Fibroblast of skin of scalp (primary cell): Measurements from ENCODE around the gene CXCR5.

Source experiments
- DNase-seq: peaks from one replicate; pipeline ENCODE4 v3.0.0-alpha.2; 2013

The CXCR5 gene

DNA sequence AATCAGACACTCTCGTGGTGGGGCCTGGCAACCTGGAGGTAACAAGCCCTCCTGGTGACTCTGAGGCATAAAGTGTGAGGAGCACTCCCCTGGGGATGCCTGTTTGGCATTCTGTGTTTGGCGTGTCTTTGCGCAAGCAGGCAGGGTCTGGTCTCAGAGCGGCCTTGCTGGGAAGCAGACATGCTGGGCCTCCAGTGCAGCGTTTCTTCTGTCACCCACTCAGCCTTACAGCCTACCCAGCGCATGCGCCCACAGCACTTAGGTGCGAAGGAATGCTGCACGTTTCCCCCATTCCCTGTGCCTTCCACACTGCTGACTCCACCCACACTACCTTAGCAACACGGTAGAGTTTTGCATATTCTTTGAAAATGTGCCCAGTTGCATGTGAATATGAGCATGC lies 7.4 kb upstream of the CXCR5 start:
- DNase-seq, result no peak

DNA sequence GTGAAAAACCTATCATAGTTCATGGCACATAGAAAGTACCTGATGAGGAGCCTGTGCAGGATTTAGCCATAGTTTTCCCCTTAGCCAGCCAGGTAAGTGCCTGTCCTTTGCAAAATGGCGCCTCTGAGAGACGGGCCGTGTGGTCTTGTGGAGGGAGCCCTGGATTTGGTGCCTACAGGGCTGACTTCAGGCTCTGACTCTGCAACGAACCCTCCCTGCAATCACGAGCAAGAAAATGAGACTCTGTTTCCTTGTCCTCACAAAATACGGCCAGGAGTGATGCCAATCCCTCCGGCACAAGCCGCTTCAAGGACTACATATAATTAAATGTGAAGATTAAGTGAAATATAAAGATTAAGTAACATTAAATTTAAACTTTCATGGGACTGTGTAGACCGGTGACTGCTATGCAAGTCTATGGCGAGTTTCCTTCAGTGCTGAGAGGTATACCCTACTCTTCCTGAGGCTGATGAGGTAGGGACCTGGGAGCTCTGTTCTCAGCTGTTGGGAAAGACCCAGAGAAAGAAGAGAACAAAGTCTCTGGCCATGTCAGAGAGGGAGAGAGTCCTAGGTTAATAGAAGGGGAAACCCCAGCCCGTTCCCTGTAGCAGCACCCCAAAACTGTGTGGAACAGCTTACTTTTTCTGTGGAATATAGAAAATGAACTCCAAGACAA lies 6.1 kb upstream of the CXCR5 start:
- DNase-seq, result no peak

DNA sequence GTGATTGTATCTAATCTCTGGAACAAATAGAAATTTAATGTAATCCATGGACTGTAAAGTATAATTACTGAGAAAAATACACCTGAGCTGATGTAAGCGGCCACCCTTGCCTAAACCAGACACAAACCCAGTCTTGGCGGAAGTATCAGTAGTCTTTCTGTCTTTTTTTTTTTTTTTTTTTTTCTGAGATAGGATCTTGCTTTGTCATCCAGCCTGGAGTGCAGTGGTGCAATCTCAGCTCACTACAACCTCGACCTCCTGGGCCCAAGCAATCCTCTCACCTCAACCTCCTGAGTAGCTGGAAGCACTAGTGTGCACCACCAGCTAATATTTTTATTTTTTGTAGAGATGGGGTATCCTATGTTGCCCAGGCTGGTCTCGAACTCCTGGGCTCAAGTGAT lies 5.5 kb upstream of the CXCR5 start:
- DNase-seq, result no peak

DNA sequence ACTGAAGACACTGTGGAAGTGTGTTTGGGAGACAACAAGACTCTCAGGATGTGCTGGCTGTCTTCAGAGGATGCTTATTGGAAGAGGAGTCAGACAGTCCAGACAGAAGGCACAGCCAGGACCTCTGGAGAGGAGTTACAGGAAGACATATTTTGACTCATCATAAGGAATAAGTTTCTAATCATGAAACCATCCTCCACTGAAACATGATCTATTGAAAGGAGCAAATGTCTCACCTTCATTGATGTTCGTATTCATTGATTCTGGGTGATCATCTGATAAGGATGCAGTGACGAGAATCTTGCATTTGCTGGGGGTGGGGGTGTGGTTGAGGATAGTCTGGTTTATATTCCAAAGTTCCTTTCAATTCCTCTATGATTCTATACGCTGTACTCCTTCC lies 2.5 kb upstream of the CXCR5 start:
- DNase-seq, result peak; percentile 30

DNA sequence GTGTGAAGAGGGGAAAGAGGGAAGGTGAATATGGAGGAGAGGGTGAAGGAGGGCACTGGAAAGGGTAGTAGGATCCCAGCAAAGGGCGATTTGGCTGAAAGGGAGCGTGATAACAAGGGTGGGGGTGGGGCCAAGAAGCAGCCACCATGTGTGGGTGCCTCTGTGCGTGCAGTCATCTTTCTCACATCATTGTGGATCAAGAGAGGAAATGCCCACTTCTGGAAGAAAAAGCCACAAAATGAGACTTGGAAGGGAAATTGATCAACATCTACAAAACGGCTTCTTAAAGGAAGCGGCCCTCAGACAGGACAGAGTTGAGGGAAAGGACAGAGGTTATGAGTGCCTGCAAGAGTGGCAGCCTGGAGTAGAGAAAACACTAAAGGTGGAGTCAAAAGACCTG lies 1.2 kb upstream of the CXCR5 start:
- no peak for DNase-seq

DNA sequence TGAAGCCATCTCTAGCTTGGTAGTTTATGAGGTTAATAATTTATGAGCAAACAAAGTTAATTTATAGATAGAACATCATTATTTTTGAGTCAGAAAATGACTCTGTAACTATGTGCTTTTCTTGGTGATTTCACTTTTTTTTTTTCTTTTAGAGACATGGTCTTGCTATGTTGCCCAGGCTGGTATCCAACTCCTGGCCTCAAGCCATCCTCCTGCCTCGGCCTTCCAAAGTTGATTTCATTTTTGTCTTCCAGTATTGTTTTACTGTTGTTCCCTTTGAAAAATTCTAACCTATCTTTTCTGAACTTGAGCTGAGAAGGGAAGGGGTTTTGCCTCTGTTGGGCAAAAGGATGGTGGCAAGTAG lies 706 bp upstream of the CXCR5 start:
- no peak for DNase-seq

DNA sequence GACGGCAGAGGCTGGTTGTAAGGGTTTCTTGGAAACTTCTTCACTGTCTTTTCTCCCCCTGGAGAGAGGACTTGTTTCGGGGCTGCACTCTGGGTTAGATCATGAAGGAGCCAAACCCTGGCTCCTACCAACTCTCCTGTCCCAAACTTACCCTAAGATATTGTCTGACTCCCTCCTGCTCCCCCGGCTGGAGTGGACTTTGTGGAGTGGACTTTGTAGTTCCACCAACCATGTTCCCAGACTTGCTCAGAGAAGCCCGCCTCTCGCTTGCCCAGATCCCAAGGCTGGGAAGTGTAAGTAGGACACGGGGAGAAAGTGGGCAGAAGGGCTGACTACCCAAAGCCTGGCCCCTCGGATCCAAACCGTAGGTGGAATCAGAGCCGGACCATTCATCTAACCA lies 1.2 kb downstream of the CXCR5 start:
- DNase-seq, result no peak

DNA sequence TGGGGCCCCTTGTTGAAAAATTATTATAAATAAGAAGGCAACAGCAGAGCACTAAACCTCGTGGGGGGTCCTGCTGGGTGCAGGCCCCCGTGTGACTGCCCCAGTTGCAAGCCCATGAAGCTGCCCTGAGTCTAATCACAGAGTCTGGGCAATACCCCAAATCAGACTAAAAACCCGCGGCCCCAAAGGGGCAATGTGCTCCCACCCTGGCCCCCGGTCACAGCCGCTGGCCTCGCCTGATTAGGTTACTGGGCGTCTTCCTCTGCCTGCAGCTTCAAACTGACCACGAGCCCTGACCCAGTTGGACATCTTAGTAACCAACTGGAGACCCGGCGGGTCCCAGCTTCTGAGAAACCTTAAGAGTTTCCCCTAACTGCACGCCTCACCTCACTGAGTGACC lies 1.6 kb downstream of the CXCR5 start:
- no peak for DNase-seq

DNA sequence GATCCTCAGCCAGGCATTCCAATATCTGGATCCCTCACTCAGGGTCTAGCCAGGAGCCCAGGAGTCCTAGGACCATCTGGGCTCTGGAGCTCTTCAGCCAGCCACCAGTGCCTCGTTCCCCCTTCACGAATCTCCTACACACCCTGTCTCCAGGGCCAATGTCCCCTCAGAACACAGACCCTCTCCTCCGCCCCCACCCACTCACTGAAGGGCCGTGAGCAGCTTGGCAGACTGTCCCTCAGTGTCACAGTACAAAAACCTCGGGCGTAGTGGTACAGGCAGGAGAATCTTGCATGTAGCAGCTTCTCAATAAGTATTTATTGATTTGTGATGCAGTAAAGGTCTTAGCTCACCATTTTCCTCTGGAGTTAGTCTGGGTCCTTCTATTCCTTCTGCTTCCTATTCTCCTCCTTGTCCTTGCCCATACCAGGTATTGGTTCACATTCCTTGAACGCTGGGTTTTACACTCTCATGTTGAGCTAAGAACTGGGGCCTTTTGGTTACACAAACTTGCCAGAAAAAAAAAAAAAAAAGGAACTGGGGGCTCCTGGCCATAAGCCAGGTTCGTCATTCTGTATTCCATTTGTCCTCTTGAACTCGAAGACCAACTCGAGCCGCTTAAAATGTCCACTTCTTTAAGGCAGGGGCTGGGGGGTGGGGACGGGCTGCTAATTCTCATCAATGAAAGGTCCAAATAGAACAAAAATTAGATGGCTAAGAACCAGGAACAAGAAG lies 2.3 kb downstream of the CXCR5 start:
- DNase-seq, result no peak

DNA sequence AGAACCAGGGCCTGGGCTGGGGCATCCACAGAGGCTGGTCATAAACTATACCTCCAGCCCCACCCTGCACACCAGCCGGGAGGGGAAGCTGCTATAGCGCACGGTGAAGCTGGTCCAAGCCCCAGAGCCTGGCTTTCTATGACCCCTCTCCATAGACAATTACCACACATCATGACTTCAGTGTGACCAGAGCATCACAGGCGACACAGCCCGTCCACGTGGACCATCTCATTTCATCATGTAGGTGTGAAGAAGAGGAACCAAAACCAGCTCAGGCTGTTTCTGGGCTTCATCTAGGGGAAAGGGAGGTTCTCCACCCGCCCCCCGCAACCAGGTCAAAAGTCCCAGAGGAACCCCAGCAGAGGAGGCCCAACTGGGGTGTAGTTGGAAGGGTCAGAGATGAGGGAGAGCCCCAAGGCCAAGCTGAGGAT lies 3.0 kb downstream of the CXCR5 start:
- no peak for DNase-seq

DNA sequence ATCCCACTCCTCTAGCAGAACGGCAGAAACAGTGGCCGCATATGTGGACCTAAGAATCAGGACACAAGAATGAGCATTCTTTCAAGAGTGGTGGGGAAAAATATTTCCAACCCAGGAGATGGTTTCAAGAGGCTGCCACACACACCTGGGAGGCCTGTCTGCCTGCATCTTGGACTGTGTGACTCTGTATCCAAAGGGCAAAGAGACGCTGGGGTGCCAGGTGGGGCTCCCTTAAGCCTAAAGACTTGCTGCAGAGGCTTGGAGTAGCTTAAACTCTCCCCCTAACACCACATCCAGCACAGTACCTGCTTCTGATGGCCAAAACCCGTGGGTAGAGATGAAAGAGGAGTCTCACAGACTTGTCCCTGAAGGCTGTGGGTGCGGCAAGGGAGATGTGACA lies 3.5 kb downstream of the CXCR5 start:
- DNase-seq, result no peak

DNA sequence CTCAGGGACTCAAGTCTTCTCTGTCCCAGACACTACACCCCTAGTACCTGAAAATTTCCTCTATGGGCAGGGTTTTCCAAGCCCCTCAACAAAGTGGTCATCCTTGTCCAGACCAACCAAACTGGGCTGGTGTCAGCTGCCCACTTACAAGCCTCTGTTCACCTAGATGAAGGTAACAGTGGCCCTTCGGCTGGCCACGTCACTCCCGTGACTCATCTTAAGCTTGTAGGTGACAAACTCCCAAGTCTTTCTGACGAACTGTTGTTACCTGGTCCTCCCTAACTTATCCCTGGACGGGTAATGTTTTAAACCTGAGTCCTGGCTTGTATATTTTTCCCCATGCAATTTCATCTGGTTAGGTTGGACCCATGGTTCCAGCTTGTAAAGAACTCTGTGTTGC lies 4.7 kb downstream of the CXCR5 start:
- no peak for DNase-seq

DNA sequence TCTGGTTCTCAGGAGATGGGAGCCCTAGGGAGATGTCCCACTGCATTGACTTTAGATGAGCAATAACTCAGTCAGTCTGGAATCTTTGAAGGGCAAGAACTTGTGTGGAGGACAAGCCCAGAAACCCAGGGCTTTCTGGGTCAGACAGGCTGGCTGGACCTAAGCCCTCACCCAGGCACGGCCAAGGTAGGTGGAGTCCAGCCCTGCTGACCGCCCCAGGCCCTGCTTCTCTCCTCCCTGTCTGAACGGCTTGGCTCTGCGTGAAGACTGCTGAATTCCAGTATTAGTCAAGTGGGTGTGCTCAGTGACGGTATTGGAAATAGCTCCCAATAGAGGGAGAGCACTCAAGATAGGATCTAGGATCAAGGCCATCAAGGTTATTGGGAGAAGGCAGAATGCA lies 6.1 kb downstream of the CXCR5 start:
- peak; percentile 77 for DNase-seq

DNA sequence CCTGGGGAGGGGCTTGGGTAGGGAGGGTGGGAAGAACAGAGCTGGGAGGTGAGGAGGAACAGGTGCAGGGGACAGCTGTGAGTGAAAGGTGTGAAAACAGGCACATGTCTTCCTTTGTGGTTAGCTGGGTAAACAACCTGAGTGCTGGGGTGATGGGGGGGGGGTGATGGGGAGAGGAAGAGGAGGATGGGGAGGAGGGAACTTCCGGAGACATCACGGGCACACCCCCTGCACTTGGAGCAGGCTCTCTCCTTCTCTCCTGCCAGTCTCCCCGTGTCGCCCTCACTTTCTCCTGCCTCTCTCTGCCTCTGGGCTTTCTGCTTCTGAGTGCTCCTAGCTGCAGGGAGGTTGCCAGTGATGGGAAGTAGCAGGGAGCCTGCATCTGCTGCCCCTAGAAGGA lies 8.8 kb downstream of the CXCR5 start:
- no peak for DNase-seq

DNA sequence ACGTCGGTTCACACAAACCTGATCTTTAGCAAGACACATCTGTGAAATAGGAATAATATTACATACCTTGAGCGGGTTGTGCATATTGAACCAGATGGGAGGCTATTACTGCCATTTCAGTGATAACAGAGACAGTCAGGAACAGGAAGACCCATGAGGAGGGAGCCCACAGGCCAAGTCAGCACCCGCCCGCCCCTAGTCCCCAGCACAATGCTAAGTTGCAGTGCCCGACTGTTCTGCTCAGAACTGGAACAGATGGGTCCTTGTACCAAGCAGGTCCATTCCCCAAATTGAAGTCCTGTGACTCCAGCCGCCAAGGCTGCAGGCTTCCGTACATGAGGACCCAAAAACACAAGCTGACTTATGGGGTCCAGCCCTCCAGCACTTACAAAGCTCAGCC lies 9.3 kb downstream of the CXCR5 start:
- no peak for DNase-seq

DNA sequence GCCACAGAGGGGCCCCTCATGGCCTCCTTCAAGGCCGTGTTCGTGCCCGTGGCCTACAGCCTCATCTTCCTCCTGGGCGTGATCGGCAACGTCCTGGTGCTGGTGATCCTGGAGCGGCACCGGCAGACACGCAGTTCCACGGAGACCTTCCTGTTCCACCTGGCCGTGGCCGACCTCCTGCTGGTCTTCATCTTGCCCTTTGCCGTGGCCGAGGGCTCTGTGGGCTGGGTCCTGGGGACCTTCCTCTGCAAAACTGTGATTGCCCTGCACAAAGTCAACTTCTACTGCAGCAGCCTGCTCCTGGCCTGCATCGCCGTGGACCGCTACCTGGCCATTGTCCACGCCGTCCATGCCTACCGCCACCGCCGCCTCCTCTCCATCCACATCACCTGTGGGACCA lies 10.0 kb downstream of the CXCR5 start:
- DNase-seq, result no peak

DNA sequence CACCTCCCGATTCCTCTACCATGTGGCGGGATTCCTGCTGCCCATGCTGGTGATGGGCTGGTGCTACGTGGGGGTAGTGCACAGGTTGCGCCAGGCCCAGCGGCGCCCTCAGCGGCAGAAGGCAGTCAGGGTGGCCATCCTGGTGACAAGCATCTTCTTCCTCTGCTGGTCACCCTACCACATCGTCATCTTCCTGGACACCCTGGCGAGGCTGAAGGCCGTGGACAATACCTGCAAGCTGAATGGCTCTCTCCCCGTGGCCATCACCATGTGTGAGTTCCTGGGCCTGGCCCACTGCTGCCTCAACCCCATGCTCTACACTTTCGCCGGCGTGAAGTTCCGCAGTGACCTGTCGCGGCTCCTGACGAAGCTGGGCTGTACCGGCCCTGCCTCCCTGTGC lies 10.5 kb downstream of the CXCR5 start:
- DNase-seq, result no peak

DNA sequence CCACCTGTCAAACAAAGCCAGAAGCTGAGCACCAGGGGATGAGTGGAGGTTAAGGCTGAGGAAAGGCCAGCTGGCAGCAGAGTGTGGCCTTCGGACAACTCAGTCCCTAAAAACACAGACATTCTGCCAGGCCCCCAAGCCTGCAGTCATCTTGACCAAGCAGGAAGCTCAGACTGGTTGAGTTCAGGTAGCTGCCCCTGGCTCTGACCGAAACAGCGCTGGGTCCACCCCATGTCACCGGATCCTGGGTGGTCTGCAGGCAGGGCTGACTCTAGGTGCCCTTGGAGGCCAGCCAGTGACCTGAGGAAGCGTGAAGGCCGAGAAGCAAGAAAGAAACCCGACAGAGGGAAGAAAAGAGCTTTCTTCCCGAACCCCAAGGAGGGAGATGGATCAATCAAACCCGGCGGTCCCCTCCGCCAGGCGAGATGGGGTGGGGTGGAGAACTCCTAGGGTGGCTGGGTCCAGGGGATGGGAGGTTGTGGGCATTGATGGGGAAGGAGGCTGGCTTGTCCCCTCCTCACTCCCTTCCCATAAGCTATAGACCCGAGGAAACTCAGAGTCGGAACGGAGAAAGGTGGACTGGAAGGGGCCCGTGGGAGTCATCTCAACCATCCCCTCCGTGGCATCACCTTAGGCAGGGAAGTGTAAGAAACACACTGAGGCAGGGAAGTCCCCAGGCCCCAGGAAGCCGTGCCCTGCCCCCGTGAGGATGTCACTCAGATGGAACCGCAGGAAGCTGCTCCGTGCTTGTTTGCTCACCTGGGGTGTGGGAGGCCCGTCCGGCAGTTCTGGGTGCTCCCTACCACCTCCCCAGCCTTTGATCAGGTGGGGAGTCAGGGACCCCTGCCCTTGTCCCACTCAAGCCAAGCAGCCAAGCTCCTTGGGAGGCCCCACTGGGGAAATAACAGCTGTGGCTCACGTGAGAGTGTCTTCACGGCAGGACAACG lies 11.7 kb downstream of the CXCR5 start:
- no peak for DNase-seq

DNA sequence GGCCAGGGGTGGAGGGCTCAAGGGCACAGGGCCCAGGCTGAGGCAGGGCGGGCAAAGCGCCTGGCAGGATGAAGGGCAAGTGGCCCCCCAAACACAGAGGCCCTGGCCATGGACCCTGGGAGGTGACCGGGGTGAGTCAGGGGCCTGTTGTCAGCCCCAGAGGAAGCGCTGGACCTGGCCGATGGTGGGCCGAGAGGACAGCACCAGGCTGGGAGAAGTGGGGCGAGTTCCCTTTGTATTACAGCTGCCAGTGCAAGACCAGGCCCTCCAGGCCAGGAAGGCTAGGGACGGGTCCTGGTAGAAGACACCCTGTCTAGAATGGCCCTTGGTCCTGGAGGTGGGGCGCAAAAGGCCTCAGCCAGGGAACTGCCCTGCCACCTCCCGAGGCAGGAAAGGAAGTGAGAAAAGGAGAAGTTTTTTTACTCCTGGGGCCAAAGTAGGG lies 12.8 kb downstream of the CXCR5 start:
- no peak for DNase-seq

DNA sequence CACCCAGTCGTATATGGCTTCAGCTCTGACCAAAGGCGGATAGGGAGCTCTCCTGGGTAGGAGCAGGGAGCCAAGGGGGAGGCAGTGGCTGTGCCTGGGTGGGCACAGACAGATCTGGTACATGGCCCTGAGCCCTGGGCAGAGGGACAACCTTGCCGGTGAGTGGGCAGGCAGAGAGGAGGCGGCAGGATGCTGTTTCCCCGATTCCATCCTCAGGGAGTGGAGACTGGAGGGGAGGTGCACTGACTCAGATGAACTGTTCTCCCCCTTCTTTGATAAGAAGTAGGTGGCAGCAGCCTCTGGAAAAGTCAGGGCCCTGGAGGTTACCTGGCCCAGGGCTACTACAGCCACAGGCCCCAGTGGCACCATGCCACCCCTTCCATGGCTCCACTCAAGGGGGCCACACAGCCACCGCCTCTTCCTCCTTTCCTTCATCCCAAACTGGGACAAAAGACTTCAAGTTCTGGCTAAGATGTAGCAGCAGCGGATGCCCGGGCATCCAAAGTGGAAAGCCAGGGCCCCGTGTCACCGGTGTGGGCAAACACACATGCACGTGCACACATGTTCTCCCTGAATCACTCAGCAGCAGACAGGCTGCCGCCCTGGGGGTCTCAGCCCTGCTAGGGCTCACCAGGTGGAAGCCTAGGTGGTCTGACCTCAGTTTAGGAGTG lies 13.4 kb downstream of the CXCR5 start:
- DNase-seq, result no peak

DNA sequence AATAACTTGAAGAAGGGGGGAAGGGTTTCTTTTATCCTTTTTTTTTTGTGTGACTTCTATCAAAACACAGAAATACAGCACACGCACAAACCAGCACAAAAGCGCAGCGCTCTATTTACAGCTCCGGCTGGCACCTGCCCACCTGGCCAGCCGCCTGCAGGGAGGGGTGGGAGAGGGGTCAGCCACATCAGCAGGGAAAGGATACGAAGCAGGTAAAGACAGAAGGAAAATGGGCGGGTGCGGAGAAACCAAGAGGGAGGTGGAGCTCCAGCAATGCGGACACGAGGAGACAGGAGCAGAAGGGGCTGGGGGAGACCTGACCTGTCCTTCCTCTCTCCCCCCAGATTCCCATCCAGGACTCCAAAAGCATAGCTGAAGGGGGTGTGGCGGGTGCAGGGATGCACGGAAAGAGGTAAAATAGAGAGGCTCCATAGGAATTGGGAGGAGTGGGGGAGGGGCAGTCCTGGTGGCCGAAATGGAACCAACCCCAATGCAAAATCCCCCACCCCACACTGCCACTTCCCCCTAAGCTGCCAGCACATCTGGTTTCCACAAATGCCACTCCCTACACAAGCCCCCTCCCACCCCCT lies 14.1 kb downstream of the CXCR5 start:
- no peak for DNase-seq
